Keratinocyte (primary cell): Measurements from ENCODE around the gene CCL26. TPM values are rescaled to one million over a fixed set of nuclear protein-coding genes. Genes with fewer than 3 reads are reported as not detected.

Experiments
- DNase-seq: peaks from one replicate; pipeline ENCODE4 v3.0.0-alpha.2; 2011; ENCODE audit warnings: low read depth, missing footprints, low spot score
- FAIRE-seq: peaks from 2 replicates; lab custom pipeline; 2011; peaks lifted over from hg19 to GRCh38; lab: Jason Lieb, UNC
- H2AFZ ChIP-seq: 2 replicates; pipeline ENCODE4 v1.6.0; 2012; ENCODE audit warnings: low read length, control low read depth, inconsistent platforms; ENCODE audit not compliant: control insufficient read depth
- H3K27ac ChIP-seq: 2 replicates; pipeline ENCODE4 v1.5.1; 2011; ENCODE audit warnings: low read length; ENCODE audit not compliant: control insufficient read depth, insufficient read depth
- H3K27me3 ChIP-seq: 3 replicates; pipeline ENCODE4 v1.6.0; 2011; ENCODE audit warnings: low read length; ENCODE audit not compliant: control insufficient read depth, insufficient read depth; ENCODE audit errors: extremely low read depth
- H3K36me3 ChIP-seq, 2 experiments: 2 replicates in 1 of 2; 3 replicates in 1 of 2; pipeline ENCODE4 v1.5.1; 2011; ENCODE audit warnings: low read length in 2 of 2, mild to moderate bottlenecking in 1 of 2; ENCODE audit not compliant: control insufficient read depth in 2 of 2, insufficient read depth in 2 of 2; ENCODE audit errors: extremely low read depth in 1 of 2
- H3K4me1 ChIP-seq: 3 replicates; pipeline ENCODE4 v1.5.1; 2011; ENCODE audit warnings: low read length; ENCODE audit not compliant: control insufficient read depth, insufficient read depth; ENCODE audit errors: extremely low read depth
- H3K4me2 ChIP-seq: 3 replicates; pipeline ENCODE4 v1.6.0; 2011; ENCODE audit warnings: low read depth, low read length; ENCODE audit not compliant: control insufficient read depth, insufficient read depth; ENCODE audit errors: extremely low read depth
- H3K4me3 ChIP-seq, 3 experiments: fragments of 200-600 bp in 1 of 3; sonication (generic) in 1 of 3; 2 replicates in 2 of 3; 3 replicates in 1 of 3; pipeline ENCODE4 v1.5.1; 2011 to 2016; ENCODE audit warnings: low read length in 3 of 3, mild to moderate bottlenecking in 3 of 3, control low read depth in 2 of 3, inconsistent platforms in 1 of 3, low read depth in 1 of 3, mixed read lengths in 1 of 3, mixed run types in 1 of 3, moderate library complexity in 1 of 3; ENCODE audit not compliant: control insufficient read depth in 2 of 3, insufficient read depth in 2 of 3; ENCODE audit errors: extremely low read depth in 1 of 3
- H3K79me2 ChIP-seq: 2 replicates; pipeline ENCODE4 v1.6.0; 2012; ENCODE audit warnings: low read length; ENCODE audit not compliant: control insufficient read depth, insufficient read depth
- H3K9ac ChIP-seq: 3 replicates; pipeline ENCODE4 v1.6.0; 2011; ENCODE audit warnings: low read length; ENCODE audit not compliant: control insufficient read depth, insufficient read depth; ENCODE audit errors: extremely low read depth
- H3K9me1 ChIP-seq: 3 replicates; pipeline ENCODE4 v1.6.0; 2011; ENCODE audit warnings: low read length; ENCODE audit not compliant: control insufficient read depth, insufficient read depth; ENCODE audit errors: extremely low read depth
- H3K9me3 ChIP-seq: 2 replicates; pipeline ENCODE4 v1.5.1; 2012; ENCODE audit warnings: low read depth, low read length; ENCODE audit not compliant: control insufficient read depth
- H4K20me1 ChIP-seq: 3 replicates; pipeline ENCODE4 v1.6.0; 2011; ENCODE audit warnings: low read length; ENCODE audit not compliant: control insufficient read depth, insufficient read depth; ENCODE audit errors: extremely low read depth
- EZH2 ChIP-seq: IDR thresholded peaks from one replicate; pipeline ENCODE4 v1.6.1; 2012; ENCODE audit warnings: inconsistent platforms, mild to moderate bottlenecking, low read length, moderate library complexity
- dilution Hi-C: fragments of 300-500 bp; cut with MboI; formaldehyde crosslinking; loops from one replicate; pipeline ENCODE4 v1.7.0; 2020; ENCODE audit warnings: low sequenced_read_pairs; ENCODE audit not compliant: extremely low pct_ligation_motif_present
- polyA plus RNA-seq, 5 experiments: library from polyadenylated mRNA; depleted of rRNA in 3 of 5; stranded (reverse) in 3 of 5; stranded (forward) in 1 of 5; unstranded in 1 of 5; fragments of >200 nt; gene quantifications; 1 replicate in 1 of 5; 2 replicates in 3 of 5; 3 replicates in 1 of 5; pipeline versions ENCODE4 v1.2.1 to v1.2.3, GENCODE V29; 2011 to 2012; ENCODE audit warnings: missing spikeins in 2 of 5, low read depth in 1 of 5, low replicate concordance in 1 of 5
- TF ChIP-seq, protein P1 (sequence below), 3 experiments: IDR thresholded peaks in 1 of 3; conservative IDR thresholded peaks in 1 of 3; optimal IDR thresholded peaks in 1 of 3; 2 replicates in 2 of 3; 3 replicates in 1 of 3; pipeline versions ENCODE3 to v1.5.1; 2011; ENCODE audit warnings: low read length in 3 of 3, mild to moderate bottlenecking in 3 of 3, moderate library complexity in 2 of 3, control low read depth in 1 of 3, inconsistent platforms in 1 of 3; ENCODE audit not compliant: insufficient read depth in 2 of 3; ENCODE audit errors: extremely low read depth in 1 of 3

Gene CCL26
- polyA plus RNA-seq, 1 donor (not counting 4 experiments of a cell fraction or from before 2014, with no cell fraction given): not detected

DNA sequence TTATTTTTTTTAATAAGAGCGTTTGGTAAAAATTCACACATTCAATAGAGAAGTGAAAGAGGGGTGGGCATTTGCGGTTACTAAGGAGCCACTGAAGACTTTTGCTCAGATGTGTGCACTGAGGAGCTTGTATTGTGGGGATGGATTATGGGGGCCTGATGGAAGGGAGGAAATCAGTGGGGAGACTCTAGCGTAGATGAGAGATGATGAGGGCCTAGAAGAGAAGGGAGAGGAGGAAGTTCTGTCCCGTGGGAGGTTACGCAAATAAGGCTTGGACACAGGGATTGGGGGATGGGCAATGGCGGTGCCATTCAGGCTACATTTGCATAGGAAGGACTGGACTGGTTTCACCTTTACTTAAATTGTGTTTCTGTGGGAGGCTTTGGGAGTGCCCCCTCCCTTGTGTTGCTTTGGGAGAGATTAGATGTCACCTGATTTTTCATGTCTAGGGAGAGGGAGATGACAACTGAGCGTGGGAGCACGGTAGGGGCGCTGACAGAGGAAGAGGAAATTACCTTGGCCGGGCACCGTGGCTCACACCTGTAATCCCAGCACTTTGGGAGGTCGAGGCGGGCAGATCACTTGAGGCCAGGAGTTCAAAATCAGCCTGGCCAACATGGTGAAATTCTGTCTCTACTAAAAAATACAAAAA lies 31.0 kb downstream of the CCL26 start:
- Histone ChIP-seq H3K27ac (no peak overlapping the region), H3K4me3 (no peak overlapping the region), H3K9ac (no peak overlapping the region), H3K9me1 (no peaks in the 10 kb centered on the region), H3K27me3 (no peaks in the 10 kb centered on the region), H3K79me2 (no peaks in the 10 kb centered on the region), H2AFZ (no peak overlapping the region), H3K4me2 (no peak overlapping the region), H4K20me1 (no peaks in the 10 kb centered on the region), H3K4me1 (peaks cover 10% of the 10 kb centered on the region), H3K9me3 (no peaks in the 10 kb centered on the region), H3K36me3 (no peaks in the 10 kb centered on the region)
- dilution Hi-C loops: no loop called here
- TF ChIP-seq, protein P1, sequence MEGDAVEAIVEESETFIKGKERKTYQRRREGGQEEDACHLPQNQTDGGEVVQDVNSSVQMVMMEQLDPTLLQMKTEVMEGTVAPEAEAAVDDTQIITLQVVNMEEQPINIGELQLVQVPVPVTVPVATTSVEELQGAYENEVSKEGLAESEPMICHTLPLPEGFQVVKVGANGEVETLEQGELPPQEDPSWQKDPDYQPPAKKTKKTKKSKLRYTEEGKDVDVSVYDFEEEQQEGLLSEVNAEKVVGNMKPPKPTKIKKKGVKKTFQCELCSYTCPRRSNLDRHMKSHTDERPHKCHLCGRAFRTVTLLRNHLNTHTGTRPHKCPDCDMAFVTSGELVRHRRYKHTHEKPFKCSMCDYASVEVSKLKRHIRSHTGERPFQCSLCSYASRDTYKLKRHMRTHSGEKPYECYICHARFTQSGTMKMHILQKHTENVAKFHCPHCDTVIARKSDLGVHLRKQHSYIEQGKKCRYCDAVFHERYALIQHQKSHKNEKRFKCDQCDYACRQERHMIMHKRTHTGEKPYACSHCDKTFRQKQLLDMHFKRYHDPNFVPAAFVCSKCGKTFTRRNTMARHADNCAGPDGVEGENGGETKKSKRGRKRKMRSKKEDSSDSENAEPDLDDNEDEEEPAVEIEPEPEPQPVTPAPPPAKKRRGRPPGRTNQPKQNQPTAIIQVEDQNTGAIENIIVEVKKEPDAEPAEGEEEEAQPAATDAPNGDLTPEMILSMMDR (optimal IDR thresholded peaks at IDR 0.05 in 1 of 3, IDR thresholded peaks at IDR 0.05 in 1 of 3, conservative IDR thresholded peaks at IDR 0.05 in 1 of 3; ENCODE audit: extremely low read depth in 1 of 3, insufficient read depth in 2 of 3, low read length in 3 of 3): no peak
- TF ChIP-seq EZH2: no peak
- DNase-seq (no peak), FAIRE-seq (no peak)

DNA sequence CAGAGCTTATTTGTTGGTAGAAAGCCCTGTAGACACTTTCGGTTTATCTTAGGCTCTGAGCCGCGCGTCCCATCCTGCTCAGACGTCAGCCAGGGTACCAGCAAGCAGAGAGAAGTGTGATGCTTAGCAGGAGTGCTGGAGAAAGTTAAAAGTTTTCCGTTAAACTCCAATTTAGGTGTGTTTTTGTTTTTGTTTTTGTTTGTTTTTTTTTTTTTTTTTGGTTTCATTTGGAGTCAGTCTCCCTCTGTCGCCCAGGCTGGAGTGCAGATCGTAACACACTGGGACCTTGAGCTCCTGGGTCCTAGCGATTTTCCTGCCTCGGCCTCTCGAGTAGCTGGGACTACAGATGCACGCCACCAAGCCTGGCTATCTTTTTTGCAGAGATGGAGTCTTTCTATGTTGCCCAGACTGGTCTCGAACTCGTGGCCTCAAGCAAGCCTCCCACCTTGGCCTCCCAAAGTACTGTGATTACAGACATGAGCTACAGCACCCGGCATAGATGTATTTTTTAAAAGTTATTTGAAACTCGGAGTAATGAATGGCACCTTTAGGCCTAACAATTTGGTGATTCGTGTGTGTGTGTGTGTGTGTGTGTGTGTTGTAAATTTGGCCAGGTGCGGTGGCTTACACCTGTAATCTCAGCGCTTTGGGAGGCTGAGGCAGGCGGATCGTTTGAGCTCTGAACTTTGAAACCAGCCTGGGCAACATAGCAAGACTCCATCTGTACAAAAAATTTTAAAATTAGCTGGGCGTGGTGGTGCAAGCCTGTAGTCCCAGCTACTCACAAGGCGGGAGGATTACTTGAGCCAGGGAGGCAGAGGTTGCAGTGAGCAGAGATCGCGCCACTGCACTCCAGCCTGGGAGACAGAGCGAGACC lies 32.0 kb downstream of the CCL26 start:
- Histone ChIP-seq H3K9me1 (no peaks in the 10 kb centered on the region), H4K20me1 (no peaks in the 10 kb centered on the region), H2AFZ (peak overlapping the region; percentile 77), H3K79me2 (no peaks in the 10 kb centered on the region), H3K27ac (no peak overlapping the region), H3K4me3 (peak overlapping the region; percentile 76 to 84 (median 79)), H3K4me2 (peak overlapping the region; percentile 88), H3K9ac (peak overlapping the region; percentile 62), H3K9me3 (no peaks in the 10 kb centered on the region), H3K27me3 (no peaks in the 10 kb centered on the region), H3K36me3 (no peaks in the 10 kb centered on the region), H3K4me1 (peaks cover 12% of the 10 kb centered on the region)
- TF ChIP-seq, protein P1 (optimal IDR thresholded peaks at IDR 0.05 in 1 of 3, IDR thresholded peaks at IDR 0.05 in 1 of 3, conservative IDR thresholded peaks at IDR 0.05 in 1 of 3; ENCODE audit: extremely low read depth in 1 of 3, insufficient read depth in 2 of 3, low read length in 3 of 3): no peak
- TF ChIP-seq EZH2: no peak
- DNase-seq (no peak), FAIRE-seq (no peak)
- dilution Hi-C loops: no loop called here
